Body of pancreas (tissue), 4 donors: ENCODE results near the gene AKAP12. TPM values are rescaled to one million over a fixed set of nuclear protein-coding genes. Genes with fewer than 3 reads are reported as not detected.

ENCODE experiments used
- ATAC-seq: fragments of 150-250 bp; one replicate; pipeline ENCODE4 v1.9.1; 2016
- DNase-seq, 4 donors: peaks; one replicate each; pipeline ENCODE4 v3.0.0-alpha.2; 2019
- H3K27ac ChIP-seq, 4 donors: fragments of 200-600 bp; sonication (generic); 1 replicate in 3 of 4; 2 replicates in 1 of 4; pipeline versions ENCODE4 v1.5.1 to v1.6.1; 2016 to 2019; ENCODE audit warnings: mild to moderate bottlenecking in 1 of 4, mixed read lengths in 1 of 4, moderate library complexity in 1 of 4
- H3K27me3 ChIP-seq, 2 donors: fragments of 200-600 bp; sonication (generic); one replicate each; pipeline ENCODE4 v1.6.0; 2016; ENCODE audit warnings: mild to moderate bottlenecking in 1 of 2
- H3K36me3 ChIP-seq, 2 donors: fragments of 200-600 bp; sonication (generic); replicated peaks in 1 of 2; 2 replicates each; pipeline ENCODE4 v1.5.1; 2016; ENCODE audit warnings: low read depth in 2 of 2; ENCODE audit not compliant: insufficient read depth in 1 of 2
- H3K4me1 ChIP-seq: fragments of 200-600 bp; sonication (generic); one replicate; pipeline ENCODE4 v1.6.0; 2016
- H3K4me3 ChIP-seq, 2 donors: fragments of 200-600 bp; sonication (generic); 1 replicate in 1 of 2; 2 replicates in 1 of 2; pipeline ENCODE4 v1.5.1; 2016 to 2019
- H3K9me3 ChIP-seq, 3 donors: fragments of 200-600 bp; sonication (generic); 1 replicate in 2 of 3; 2 replicates in 1 of 3; pipeline ENCODE4 v1.5.1; 2016
- CTCF ChIP-seq, 7 experiments: fragments of 450-650 bp in 4 of 7; fragments of 200-600 bp in 3 of 7; sonication (generic) in 3 of 7; IDR thresholded peaks; one replicate each; pipeline ENCODE4 v1.5.1; 2016 to 2019; ENCODE audit warnings: antibody characterized with exemption in 7 of 7
- POLR2A ChIP-seq, 3 donors: fragments of 450-650 bp; IDR thresholded peaks; one replicate each; pipeline ENCODE4 v1.6.1; 2016; ENCODE audit warnings: antibody characterized with exemption in 3 of 3, mild to moderate bottlenecking in 2 of 3
- WGBS, 2 donors: methylation state at CpG; one replicate each; pipeline ENCODE4 v1.1.5; 2017; 5-methylcytosine and 5-hydroxymethylcytosine counted together
- intact Hi-C: fragments of 100-400 bp; cut with DNase I; formaldehyde crosslinking; loops from one replicate; pipeline ENCODE4 v1.15.1; 2023
- total RNA-seq, 2 donors: library from RNA; depleted of rRNA; stranded (reverse); fragments of >200 nt; gene quantifications; one replicate each; pipeline ENCODE4 v1.1.0, GENCODE V29; 2016

Gene AKAP12
- total RNA-seq, 2 donors from 2014 or later: 25.2 to 49.1 TPM

GRCh38 chr6:151286214-151286613 is 46.4 kb downstream of the AKAP12 start:
- DNase-seq: no peak
- intact Hi-C loops: no loop called here
- H3K4me3 ChIP-seq: no peak overlapping the region
- TF ChIP-seq CTCF (IDR thresholded peaks at IDR 0.05): no peak
- no peak for TF ChIP-seq POLR2A (IDR thresholded peaks at IDR 0.05)
- 61 to 81% methylated on average over 7 of the region's 7 CpGs for WGBS, 2 donors
- no peaks in the 10 kb centered on the region for H3K9me3 ChIP-seq
- ATAC-seq: no peak
- no peaks in the 10 kb centered on the region for H3K4me1 ChIP-seq
- H3K27me3 ChIP-seq: no peaks in the 10 kb centered on the region
- no peaks in the 10 kb centered on the region for H3K36me3 ChIP-seq
- H3K27ac ChIP-seq: no peak overlapping the region

- ATAC-seq: no peak
- no peak for TF ChIP-seq CTCF (IDR thresholded peaks at IDR 0.05)
- TF ChIP-seq POLR2A (IDR thresholded peaks at IDR 0.05): no peak
- Histone ChIP-seq H3K36me3 (no peaks in the 10 kb centered on the region), H3K4me1 (no peaks in the 10 kb centered on the region), H3K9me3 (no peaks in the 10 kb centered on the region), H3K4me3 (no peak overlapping the region), H3K27ac (no peak overlapping the region), H3K27me3 (no peaks in the 10 kb centered on the region)
- intact Hi-C loops: no loop called here
- WGBS, 2 donors: 77 to 81% methylated on average over 10 of the region's 10 CpGs
- no peak for DNase-seq
These were observed 49.1 kb downstream of the AKAP12 start for GRCh38 chr6:151288712-151289398.

- Histone ChIP-seq H3K27ac (no peak overlapping the region), H3K9me3 (no peaks in the 10 kb centered on the region), H3K36me3 (no peaks in the 10 kb centered on the region), H3K4me3 (no peak overlapping the region), H3K27me3 (no peaks in the 10 kb centered on the region), H3K4me1 (no peaks in the 10 kb centered on the region)
- 70 to 80% methylated on average over 2 of the region's 2 CpGs for WGBS, 2 donors
- no peak for TF ChIP-seq CTCF (IDR thresholded peaks at IDR 0.05)
- no peak for TF ChIP-seq POLR2A (IDR thresholded peaks at IDR 0.05)
- DNase-seq (no peak), ATAC-seq (no peak)
- intact Hi-C loops: no loop called here
These were observed 49.7 kb downstream of the AKAP12 start for GRCh38 chr6:151289399-151290007.

GRCh38 chr6:151290877-151291721 is 51.3 kb downstream of the AKAP12 start:
- intact Hi-C loops: no loop called here
- no peak overlapping the region for H3K4me3 ChIP-seq

More at GRCh38 chr6:151290877-151291721, 51.3 kb downstream of the AKAP12 start:
- ATAC-seq (peak; percentile 65), DNase-seq (peak; percentile 18 to 29 (median 23))
- Histone ChIP-seq H3K4me1 (no peaks in the 10 kb centered on the region), H3K27ac (no peak overlapping the region), H3K9me3 (no peaks in the 10 kb centered on the region), H3K27me3 (no peaks in the 10 kb centered on the region), H3K36me3 (no peaks in the 10 kb centered on the region)
- 51 to 53% methylated on average over 9 to 11 of the region's 11 CpGs for WGBS, 2 donors
- TF ChIP-seq CTCF (IDR thresholded peaks at IDR 0.05) (no peak), POLR2A (IDR thresholded peaks at IDR 0.05) (no peak)
